ENCODE measurements around the gene MAN2B1.
A peak's percentile ranks its signal among the peaks of the same experiment; 100 is the strongest.

Gene MAN2B1

DNA sequence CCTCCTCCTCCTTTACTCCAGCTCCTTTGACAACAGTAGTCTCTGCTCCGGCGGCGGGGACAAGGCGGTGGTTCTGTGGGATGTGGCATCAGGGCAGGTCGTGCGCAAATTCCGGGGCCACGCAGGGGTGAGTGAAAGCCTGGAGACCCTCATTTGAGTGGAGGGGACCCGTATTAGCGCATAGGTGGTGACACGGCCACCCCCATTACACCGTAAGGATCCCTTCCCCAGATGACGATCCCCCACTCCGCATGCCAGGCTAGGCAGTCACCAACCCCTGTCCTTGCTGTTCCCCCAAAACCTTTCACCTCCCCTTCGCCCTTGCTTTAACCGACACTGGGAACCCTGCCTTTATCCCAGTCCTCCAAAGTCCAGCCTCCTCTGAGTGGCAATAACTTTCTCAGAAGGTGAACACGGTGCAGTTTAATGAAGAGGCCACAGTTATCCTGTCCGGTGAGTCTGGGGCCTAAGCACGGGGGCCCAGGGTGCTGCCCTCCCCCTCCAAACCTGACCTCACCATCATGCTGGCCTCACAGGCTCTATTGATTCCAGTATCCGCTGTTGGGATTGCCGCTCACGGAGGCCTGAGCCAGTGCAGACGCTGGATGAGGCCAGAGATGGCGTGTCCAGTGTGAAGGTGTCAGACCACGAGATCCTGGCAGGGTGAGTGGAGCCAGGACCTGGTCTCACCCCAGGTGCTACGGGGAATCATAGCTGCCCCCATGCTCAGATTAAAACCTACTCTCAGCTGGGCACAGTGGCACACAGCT, 3.8 kb upstream of the MAN2B1 start:
- peak overlapping the region; percentile 98 for H3K27ac ChIP-seq (ENCODE audit: low read depth, low read length)
- no peaks in the 10 kb centered on the region; the same call in 1 of the 2 replicates for H3K4me1 ChIP-seq (ENCODE audit: insufficient read depth, low read length)
- H3K9me3 ChIP-seq (ENCODE audit: insufficient read depth, low read depth, low read length), result no peaks in the 10 kb centered on the region
- peak overlapping the region; percentile 76 for H3K4me3 ChIP-seq (ENCODE audit: low read length)
- peaks cover 38% of the 10 kb centered on the region for H3K36me3 ChIP-seq (ENCODE audit: insufficient read depth, low read length)
- no peaks in the 10 kb centered on the region for H3K27me3 ChIP-seq (ENCODE audit: insufficient read depth, low read length)
- H3K9ac ChIP-seq (ENCODE audit: low read depth, low read length), result peak overlapping the region; percentile 92
- 56% methylated on average over 26 of the region's 26 CpGs for WGBS

DNA sequence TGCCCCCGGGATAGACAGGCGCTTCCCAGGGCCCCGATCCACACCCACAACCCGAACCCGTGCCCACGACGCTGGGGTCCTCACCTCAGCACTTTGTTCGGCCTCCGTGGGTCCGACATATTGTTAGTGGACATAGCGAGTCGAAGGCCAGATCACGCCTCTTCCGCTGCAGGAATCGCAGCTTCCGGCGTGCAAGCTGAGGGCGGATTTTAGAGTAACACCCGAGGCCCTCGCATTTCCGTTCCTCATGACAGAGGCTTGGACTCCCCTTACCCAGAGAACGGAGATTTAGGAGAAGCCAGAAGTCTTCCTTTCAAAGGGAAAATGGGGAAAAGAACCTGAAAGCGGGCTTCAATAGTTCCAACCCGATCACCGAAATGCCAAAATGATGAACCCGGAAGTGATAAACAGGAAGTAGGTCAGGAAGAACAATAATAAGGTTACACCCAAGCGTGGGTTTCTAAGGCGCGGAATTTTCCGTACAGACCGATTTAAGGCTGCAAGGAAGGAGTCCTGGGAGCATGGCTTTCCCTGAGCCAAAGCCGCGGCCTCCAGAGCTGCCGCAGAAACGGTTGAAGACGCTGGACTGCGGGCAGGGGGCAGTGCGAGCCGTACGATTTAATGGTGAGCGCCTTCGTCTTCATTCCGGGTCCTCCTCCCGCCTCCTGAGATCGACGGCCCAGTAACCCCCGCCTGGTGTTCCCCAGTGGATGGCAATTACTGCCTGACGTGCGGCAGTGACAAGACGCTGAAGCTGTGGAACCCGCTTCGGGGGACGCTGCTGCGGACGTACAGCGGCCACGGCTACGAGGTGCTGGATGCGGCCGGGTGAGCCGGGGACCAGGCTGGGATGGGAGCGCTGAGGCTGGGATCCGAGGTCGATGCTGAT, 3.0 kb upstream of the MAN2B1 start:
- WGBS, result 1% methylated on average over 64 of the region's 64 CpGs
- H3K27ac ChIP-seq (ENCODE audit: low read depth, low read length), result peak overlapping the region; percentile 98
- no peaks in the 10 kb centered on the region for H3K27me3 ChIP-seq (ENCODE audit: insufficient read depth, low read length)
- H3K4me3 ChIP-seq (ENCODE audit: low read length), result peak overlapping the region; percentile 76
- no peaks in the 10 kb centered on the region; the same call in 1 of the 2 replicates for H3K4me1 ChIP-seq (ENCODE audit: insufficient read depth, low read length)
- peak overlapping the region; percentile 92 for H3K9ac ChIP-seq (ENCODE audit: low read depth, low read length)
- no peaks in the 10 kb centered on the region for H3K9me3 ChIP-seq (ENCODE audit: insufficient read depth, low read depth, low read length)
- peaks cover 34% of the 10 kb centered on the region for H3K36me3 ChIP-seq (ENCODE audit: insufficient read depth, low read length)

DNA sequence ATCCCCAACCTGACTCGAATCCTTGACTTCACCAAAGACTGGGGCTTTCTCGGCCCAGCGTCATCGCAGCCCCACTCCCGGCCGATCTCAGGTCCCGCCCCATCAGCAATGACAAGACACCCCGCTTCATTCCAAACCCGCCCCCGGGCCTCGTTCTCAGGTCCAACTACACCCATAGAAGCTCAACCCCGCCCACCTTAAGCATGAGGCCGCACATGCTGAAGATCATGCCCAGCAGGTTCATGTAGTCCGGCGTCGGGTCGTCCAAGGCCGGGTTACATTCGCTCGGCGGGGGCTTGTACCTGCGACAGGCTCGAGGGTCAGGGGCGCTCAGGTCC, 2.4 kb upstream of the MAN2B1 start:
- Histone ChIP-seq H3K27ac (ENCODE audit: low read depth, low read length) (peak overlapping the region; percentile 98), H3K9me3 (ENCODE audit: insufficient read depth, low read depth, low read length) (no peaks in the 10 kb centered on the region), H3K4me3 (ENCODE audit: low read length) (peak overlapping the region; percentile 76), H3K9ac (ENCODE audit: low read depth, low read length) (peak overlapping the region; percentile 92), H3K36me3 (ENCODE audit: insufficient read depth, low read length) (peaks cover 28% of the 10 kb centered on the region), H3K4me1 (ENCODE audit: insufficient read depth, low read length) (no peaks in the 10 kb centered on the region; the same call in 1 of the 2 replicates), H3K27me3 (ENCODE audit: insufficient read depth, low read length) (no peaks in the 10 kb centered on the region)
- WGBS, result 2% methylated on average over 24 of the region's 24 CpGs

DNA sequence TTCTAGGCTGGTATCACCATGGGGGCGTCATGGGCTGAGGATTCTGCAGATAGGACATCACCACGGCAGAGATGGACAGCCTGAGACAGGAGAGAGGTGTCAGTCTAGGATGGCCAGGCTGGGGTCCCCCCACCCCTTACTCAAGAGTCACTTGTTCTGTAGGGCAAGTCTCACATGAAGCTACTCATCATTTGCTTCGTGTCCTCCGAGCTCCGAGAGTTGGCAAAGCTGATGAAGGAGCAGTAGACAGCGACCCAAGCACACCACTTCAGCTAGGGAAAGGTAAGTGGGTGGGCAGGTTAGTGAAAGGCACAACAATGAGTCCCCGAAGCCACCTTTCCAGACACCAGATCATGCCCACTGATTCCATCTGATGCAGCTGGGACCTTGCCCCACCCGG, 1.8 kb upstream of the MAN2B1 start:
- Histone ChIP-seq H3K27me3 (ENCODE audit: insufficient read depth, low read length) (no peaks in the 10 kb centered on the region), H3K4me1 (ENCODE audit: insufficient read depth, low read length) (no peaks in the 10 kb centered on the region; the same call in 1 of the 2 replicates), H3K36me3 (ENCODE audit: insufficient read depth, low read length) (peaks cover 28% of the 10 kb centered on the region), H3K9ac (ENCODE audit: low read depth, low read length) (peak overlapping the region; percentile 92; the same call in 1 of the 2 replicates), H3K9me3 (ENCODE audit: insufficient read depth, low read depth, low read length) (no peaks in the 10 kb centered on the region), H3K27ac (ENCODE audit: low read depth, low read length) (no peak overlapping the region), H3K4me3 (ENCODE audit: low read length) (peak overlapping the region; percentile 76)
- 86% methylated on average over 8 of the region's 8 CpGs for WGBS

DNA sequence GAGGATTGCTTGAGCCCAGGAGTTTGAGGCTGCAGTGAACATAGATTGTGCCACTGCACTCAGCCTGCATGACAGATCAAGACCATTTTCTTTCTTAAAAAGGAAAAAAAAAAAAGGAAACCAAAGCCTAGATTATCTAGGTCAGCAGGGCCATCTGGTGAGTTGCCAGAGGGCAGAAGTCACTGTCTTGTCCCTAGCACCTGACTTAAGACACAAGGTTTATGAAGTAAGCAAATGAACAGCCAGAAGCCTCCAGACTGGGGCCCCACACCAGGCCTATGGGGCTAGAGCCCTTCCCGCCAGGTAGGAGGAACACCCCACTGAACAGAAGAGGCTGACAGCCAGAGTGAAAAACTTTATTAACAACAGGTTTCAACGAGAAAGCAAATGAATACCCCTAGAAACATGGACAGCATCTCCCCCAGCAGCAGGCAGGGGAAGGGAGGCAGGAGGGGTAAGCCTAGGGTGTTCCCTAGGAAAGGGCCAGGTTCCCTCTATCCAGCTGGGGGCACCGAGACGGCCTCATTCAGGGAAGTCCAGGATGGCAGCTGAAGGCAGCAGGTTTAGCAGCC, 1.3 kb upstream of the MAN2B1 start:
- Histone ChIP-seq H3K9ac (ENCODE audit: low read depth, low read length) (no peak overlapping the region), H3K4me3 (ENCODE audit: low read length) (peak overlapping the region; percentile 76; the same call in 1 of the 2 replicates), H3K27ac (ENCODE audit: low read depth, low read length) (no peak overlapping the region), H3K9me3 (ENCODE audit: insufficient read depth, low read depth, low read length) (no peaks in the 10 kb centered on the region), H3K4me1 (ENCODE audit: insufficient read depth, low read length) (no peaks in the 10 kb centered on the region; the same call in 1 of the 2 replicates), H3K36me3 (ENCODE audit: insufficient read depth, low read length) (peaks cover 27% of the 10 kb centered on the region), H3K27me3 (ENCODE audit: insufficient read depth, low read length) (no peaks in the 10 kb centered on the region)
- WGBS, result 92% methylated on average over 3 of the region's 4 CpGs

DNA sequence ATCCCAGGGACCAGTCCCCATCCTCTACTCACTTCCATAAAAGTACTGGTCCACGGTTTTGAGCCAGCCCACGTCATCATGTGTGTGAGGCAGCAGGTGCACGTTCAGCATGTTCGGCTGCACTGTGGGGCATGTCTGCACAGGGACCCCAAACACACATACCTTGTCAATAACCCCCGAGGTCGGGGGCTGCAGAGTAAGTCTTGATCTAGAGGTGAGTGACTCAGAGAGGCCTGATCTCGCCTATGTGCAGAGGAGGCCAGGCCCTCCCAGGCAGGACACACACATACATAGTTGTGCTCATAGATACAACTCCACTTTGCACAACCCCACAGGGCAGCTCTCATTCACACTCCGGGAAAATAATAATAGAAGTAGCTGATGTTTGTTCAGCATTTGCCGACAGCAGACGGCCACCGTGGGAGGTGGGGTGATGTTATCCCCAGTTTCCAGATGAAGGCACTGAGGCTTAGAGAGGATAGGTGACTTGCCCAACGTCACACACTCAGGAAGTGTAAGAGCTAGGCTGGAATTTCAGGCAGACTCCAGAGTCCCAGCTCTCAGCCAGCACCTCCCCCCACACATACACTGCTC, 774 bp downstream of the MAN2B1 start:
- 82% methylated on average over 11 of the region's 12 CpGs for WGBS
- peaks cover 35% of the 10 kb centered on the region for H3K36me3 ChIP-seq (ENCODE audit: insufficient read depth, low read length)
- no peaks in the 10 kb centered on the region for H3K9me3 ChIP-seq (ENCODE audit: insufficient read depth, low read depth, low read length)
- no peak overlapping the region for H3K27ac ChIP-seq (ENCODE audit: low read depth, low read length)
- H3K4me3 ChIP-seq (ENCODE audit: low read length), result peak overlapping the region; percentile 88
- no peaks in the 10 kb centered on the region for H3K27me3 ChIP-seq (ENCODE audit: insufficient read depth, low read length)
- no peaks in the 10 kb centered on the region; the same call in 1 of the 2 replicates for H3K4me1 ChIP-seq (ENCODE audit: insufficient read depth, low read length)
- peak overlapping the region; percentile 88; the same call in 1 of the 2 replicates for H3K9ac ChIP-seq (ENCODE audit: low read depth, low read length)

DNA sequence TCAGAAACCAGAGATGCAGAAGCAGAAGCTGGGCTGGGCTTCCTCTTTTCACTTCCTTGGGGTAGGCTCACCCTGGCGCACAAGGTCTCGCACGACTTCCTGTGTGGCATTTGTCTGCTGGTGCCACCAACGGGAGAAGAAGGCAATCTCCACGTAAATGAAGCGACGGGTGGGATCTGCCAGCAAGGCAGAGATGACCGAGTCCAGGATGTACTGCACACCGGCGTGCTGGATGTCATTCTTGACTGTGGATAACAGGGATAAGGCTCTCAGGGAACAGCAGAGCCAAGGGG, 1.3 kb downstream of the MAN2B1 start:
- H3K4me1 ChIP-seq (ENCODE audit: insufficient read depth, low read length), result no peaks in the 10 kb centered on the region; the same call in 1 of the 2 replicates
- H3K36me3 ChIP-seq (ENCODE audit: insufficient read depth, low read length), result peaks cover 38% of the 10 kb centered on the region
- H3K27ac ChIP-seq (ENCODE audit: low read depth, low read length), result no peak overlapping the region
- no peak overlapping the region for H3K4me3 ChIP-seq (ENCODE audit: low read length)
- no peaks in the 10 kb centered on the region for H3K9me3 ChIP-seq (ENCODE audit: insufficient read depth, low read depth, low read length)
- no peak overlapping the region for H3K9ac ChIP-seq (ENCODE audit: low read depth, low read length)
- H3K27me3 ChIP-seq (ENCODE audit: insufficient read depth, low read length), result no peaks in the 10 kb centered on the region
- WGBS, result 97% methylated on average over 10 of the region's 10 CpGs

DNA sequence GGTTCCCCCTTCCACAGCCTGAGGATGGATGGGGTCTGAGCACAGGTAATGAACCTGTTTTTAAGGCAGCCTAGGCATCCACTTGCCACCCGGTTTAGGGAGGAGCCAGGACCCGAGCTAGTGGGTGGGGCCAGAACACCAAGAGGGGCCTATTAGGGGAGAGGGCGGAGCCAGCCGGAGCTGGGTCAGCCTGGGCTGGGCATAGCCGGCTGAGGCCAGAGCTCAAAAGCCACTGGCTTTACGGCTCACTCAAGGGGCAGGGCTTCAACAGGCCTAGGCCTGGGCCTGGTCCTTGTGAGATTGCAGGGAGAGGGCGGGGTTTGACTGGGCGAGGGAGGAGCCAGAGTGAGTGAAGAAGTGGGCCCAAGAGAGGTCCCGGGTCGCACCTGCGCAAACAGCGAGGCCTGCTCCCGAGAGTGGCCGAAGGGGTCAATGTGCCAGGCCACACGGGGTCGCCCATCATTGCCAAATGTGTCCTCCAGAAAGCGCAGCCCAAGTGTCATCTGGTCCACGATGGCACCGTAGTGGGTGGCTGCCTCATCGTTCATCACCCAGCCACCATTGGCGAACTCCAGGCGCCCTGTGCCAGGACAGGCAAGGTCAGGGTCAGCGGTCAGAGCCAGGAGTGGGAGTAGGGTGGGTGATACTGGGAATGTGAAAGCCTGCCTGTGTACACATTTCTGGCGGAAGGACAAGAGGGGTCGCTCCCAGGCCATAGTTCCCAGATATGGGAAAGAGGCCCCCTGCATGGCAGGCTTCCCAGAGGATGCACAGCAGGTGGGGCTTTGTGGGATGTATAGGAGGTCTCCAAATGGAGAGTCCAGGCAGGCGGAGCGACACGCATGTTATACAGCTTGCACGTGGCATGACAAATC, 1.9 kb downstream of the MAN2B1 start:
- H3K27ac ChIP-seq (ENCODE audit: low read depth, low read length), result no peak overlapping the region
- H3K4me3 ChIP-seq (ENCODE audit: low read length), result no peak overlapping the region
- H3K27me3 ChIP-seq (ENCODE audit: insufficient read depth, low read length), result no peaks in the 10 kb centered on the region
- H3K36me3 ChIP-seq (ENCODE audit: insufficient read depth, low read length), result peaks cover 40% of the 10 kb centered on the region
- WGBS, result 90% methylated on average over 29 of the region's 29 CpGs
- no peak overlapping the region for H3K9ac ChIP-seq (ENCODE audit: low read depth, low read length)
- H3K4me1 ChIP-seq (ENCODE audit: insufficient read depth, low read length), result no peaks in the 10 kb centered on the region
- H3K9me3 ChIP-seq (ENCODE audit: insufficient read depth, low read depth, low read length), result no peaks in the 10 kb centered on the region

DNA sequence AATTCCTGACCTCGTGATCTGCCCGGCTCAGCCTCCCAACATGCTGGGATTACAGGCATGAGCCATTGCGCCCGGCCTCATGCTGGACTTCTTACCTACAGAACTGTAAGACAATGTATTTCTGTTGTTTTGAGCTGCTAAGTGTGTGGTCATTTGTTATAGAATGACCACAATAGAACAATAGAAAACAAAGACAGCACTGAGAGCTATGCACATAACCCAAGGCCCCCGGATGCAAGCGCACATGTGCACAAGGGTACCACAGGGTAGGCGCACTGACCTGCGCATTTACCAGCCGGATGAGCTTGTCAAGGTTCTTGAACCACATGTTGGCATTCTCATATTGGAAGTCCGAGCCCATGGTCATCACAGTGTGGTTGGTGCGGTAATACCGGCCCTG, 5.6 kb downstream of the MAN2B1 start:
- no peak overlapping the region for H3K4me3 ChIP-seq (ENCODE audit: low read length)
- no peaks in the 10 kb centered on the region for H3K4me1 ChIP-seq (ENCODE audit: insufficient read depth, low read length)
- 97% methylated on average over 12 of the region's 12 CpGs for WGBS
- no peaks in the 10 kb centered on the region for H3K27me3 ChIP-seq (ENCODE audit: insufficient read depth, low read length)
- H3K9me3 ChIP-seq (ENCODE audit: insufficient read depth, low read depth, low read length), result no peaks in the 10 kb centered on the region
- no peak overlapping the region for H3K9ac ChIP-seq (ENCODE audit: low read depth, low read length)
- H3K27ac ChIP-seq (ENCODE audit: low read depth, low read length), result no peak overlapping the region
- H3K36me3 ChIP-seq (ENCODE audit: insufficient read depth, low read length), result peaks cover 53% of the 10 kb centered on the region

DNA sequence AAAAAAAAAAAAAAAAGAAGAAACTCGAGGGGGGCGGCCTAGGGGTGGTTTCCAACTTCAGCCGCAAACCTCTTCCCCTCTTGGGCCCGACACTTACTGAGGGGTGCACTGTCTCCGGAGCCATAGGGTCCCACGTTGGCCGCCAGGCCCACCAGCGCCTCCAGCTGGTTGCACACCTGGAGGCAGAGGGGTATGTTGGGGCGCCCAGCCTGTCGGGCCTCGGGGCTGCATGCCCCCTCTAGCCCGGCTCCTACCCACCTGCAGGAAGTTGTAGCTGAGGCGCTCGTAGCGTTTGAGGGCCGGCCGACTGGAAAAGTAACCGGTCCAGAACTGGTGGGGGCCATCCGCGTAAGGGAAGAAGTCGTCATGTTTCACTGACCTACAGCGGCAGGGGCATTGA, 8.6 kb downstream of the MAN2B1 start:
- Histone ChIP-seq H3K9me3 (ENCODE audit: insufficient read depth, low read depth, low read length) (no peaks in the 10 kb centered on the region), H3K4me3 (ENCODE audit: low read length) (no peak overlapping the region), H3K9ac (ENCODE audit: low read depth, low read length) (no peak overlapping the region), H3K27ac (ENCODE audit: low read depth, low read length) (no peak overlapping the region), H3K27me3 (ENCODE audit: insufficient read depth, low read length) (no peaks in the 10 kb centered on the region), H3K36me3 (ENCODE audit: insufficient read depth, low read length) (peaks cover 53% of the 10 kb centered on the region), H3K4me1 (ENCODE audit: insufficient read depth, low read length) (no peaks in the 10 kb centered on the region)
- 97% methylated on average over 22 of the region's 22 CpGs for WGBS

Measured in HUES64 (cell line).